ENCODE results near the gene BEND5. TPM values are rescaled to one million over a fixed set of nuclear protein-coding genes. Genes with fewer than 3 reads are reported as not detected.
A peak's percentile ranks its signal among the peaks of the same experiment; 100 is the strongest.

The BEND5 gene
- total and polyA plus RNA-seq, 2 of the 13 experiments (the other 11 are each of a cell fraction or from before 2014, with no cell fraction given): 0.11 TPM; not detected in 1

- TF ChIP-seq MLX (CRISPR knock-in tag; IDR thresholded peaks at IDR 0.05) (no peak), MAFK (conservative IDR thresholded peaks at IDR 0.05 in 1 of 2, IDR thresholded peaks at IDR 0.05 in 1 of 2; ENCODE audit: low read length in 2 of 2) (0 out of 4 replicates have a peak, but pooled peaks of 1 of the 2 experiments have one; percentile 18), HNF4G (IDR thresholded peaks at IDR 0.05; ENCODE audit: borderline replicate concordance, low read depth, low read length) (peak; percentile 32; the same call in 1 of the 2 replicates), HNF4G (CRISPR knock-in tag; IDR thresholded peaks at IDR 0.05; ENCODE audit: borderline replicate concordance, low read depth) (no peak)
Observed at GRCh38 chr1:48753293-48753692, 23.4 kb downstream of the BEND5 start (continued).

GRCh38 chr1:48750109-48750508 is 26.6 kb downstream of the BEND5 start:
- ChIA-PET POLR2A (no interaction called here), CTCF (ENCODE audit: low intra/inter-chr PET ratio, low total read pairs) (no interaction called here)
- H3K27ac ChIP-seq (ENCODE audit: extremely low read length, insufficient read depth, low read length): no peak overlapping the region
- no peak for ATAC-seq
- FAIRE-seq: no peak
- H2AFZ ChIP-seq (ENCODE audit: low read length): no peak overlapping the region
- intact Hi-C loops (cut with micrococcal nuclease; ENCODE audit: unreplicated experiment) (no loop called here), in situ Hi-C loops (cut with HindIII; ENCODE audit: extremely low pct_ligation_motif_present, low pct_unique_long_range_greater_than_20kb) (no loop called here)
- H3K4me3 ChIP-seq (replicated peaks in 1 of 3; ENCODE audit: insufficient read depth in 1 of 3, low read depth in 2 of 3, low read length in 3 of 3): no peak overlapping the region
- no peak overlapping the region for H3K4me2 ChIP-seq (ENCODE audit: low read depth, low read length)
- H4K20me1 ChIP-seq (ENCODE audit: insufficient read depth, low read length): no peaks in the 10 kb centered on the region
- no peaks in the 10 kb centered on the region for H3K9me3 ChIP-seq (ENCODE audit: low read length)
- H3K9ac ChIP-seq (ENCODE audit: insufficient read depth, low read depth, low read length): no peak overlapping the region
- no TSS peak for BruUV-seq (replicated peaks)
- H3K4me1 ChIP-seq (ENCODE audit: insufficient read depth, low read length): peaks cover 22% of the 10 kb centered on the region
- H3K79me2 ChIP-seq (ENCODE audit: insufficient read depth, low read length): no peaks in the 10 kb centered on the region
- no peaks in the 10 kb centered on the region for H3K27me3 ChIP-seq (ENCODE audit: control insufficient read depth in 1 of 2, insufficient read depth in 2 of 2, low read length in 2 of 2)
- DNase-seq (ENCODE audit: low spot score): no peak
- H3K36me3 ChIP-seq (replicated peaks in 1 of 2; ENCODE audit: control insufficient read depth in 1 of 2, insufficient read depth in 2 of 2, low read length in 2 of 2): no peaks in the 10 kb centered on the region
- whole genome bisulfite sequencing (ENCODE audit: low lambda C conversion rate): 94% methylated on average over 1 of the region's 1 CpG
- TF ChIP-seq ZNF816 (CRISPR knock-in tag; IDR thresholded peaks at IDR 0.05; ENCODE audit: borderline replicate concordance): no peak
- no peak for TF ChIP-seq RBM22 (optimal IDR thresholded peaks at IDR 0.05; ENCODE audit: low read length)
- TF ChIP-seq ZNF101 (CRISPR knock-in tag; IDR thresholded peaks at IDR 0.05; ENCODE audit: borderline replicate concordance, low read depth): no peak
- TF ChIP-seq ZNF484 (CRISPR knock-in tag; IDR thresholded peaks at IDR 0.05; ENCODE audit: borderline replicate concordance, low read depth): no peak
- no peak for TF ChIP-seq ZNF720 (CRISPR knock-in tag; IDR thresholded peaks at IDR 0.05)
- no peak for TF ChIP-seq ATF4 (CRISPR knock-in tag; IDR thresholded peaks at IDR 0.05)
- no peak for TF ChIP-seq RNF2 (conservative IDR thresholded peaks at IDR 0.05; ENCODE audit: low read depth)
- TF ChIP-seq SRSF9 (IDR thresholded peaks at IDR 0.05; ENCODE audit: borderline replicate concordance, insufficient read depth, low read depth, low read length, poor library complexity, severe bottlenecking): no peak
- TF ChIP-seq IKZF1 (IDR thresholded peaks at IDR 0.05): no peak
- no peak for TF ChIP-seq NRL (CRISPR knock-in tag; IDR thresholded peaks at IDR 0.05; ENCODE audit: borderline replicate concordance)
- no peak for TF ChIP-seq ZBTB2 (CRISPR knock-in tag; IDR thresholded peaks at IDR 0.05; ENCODE audit: low read depth)
- no peak for TF ChIP-seq ARID5B (CRISPR knock-in tag; IDR thresholded peaks at IDR 0.05)
- TF ChIP-seq SUZ12 (IDR thresholded peaks at IDR 0.05; ENCODE audit: low read depth, low read length): no peak

Data from HepG2 (cell line).